GM19467 (cell line): Measurements from ENCODE around the gene ATG101.
A peak's percentile ranks its signal among the peaks of the same experiment; 100 is the strongest.

Experiments
- ATAC-seq: cut with Tn5 transposase; IDR thresholded peaks from one replicate; pipeline ENCODE4 v1.9.1; 2021; ENCODE audit warnings: mild to moderate bottlenecking, moderate library complexity; ENCODE audit not compliant: unreplicated experiment

The ATG101 gene

GRCh38 chr12:52041695-52042123, 28.1 kb upstream of the ATG101 start:
- ATAC-seq = no peak

GRCh38 chr12:52042706-52043385, 26.9 kb upstream of the ATG101 start:
- no peak for ATAC-seq

- ATAC-seq = no peak
These were observed 26.2 kb upstream of the ATG101 start for GRCh38 chr12:52043386-52044212.

- ATAC-seq = no peak
These were observed 25.3 kb upstream of the ATG101 start for GRCh38 chr12:52044292-52044983.

- no peak for ATAC-seq
These were observed 24.0 kb upstream of the ATG101 start for GRCh38 chr12:52045794-52046199.

- no peak for ATAC-seq
These were observed 22.9 kb upstream of the ATG101 start for GRCh38 chr12:52046859-52047258.

GRCh38 chr12:52049286-52049685, 20.5 kb upstream of the ATG101 start:
- no peak for ATAC-seq

- no peak for ATAC-seq
These were observed 20.1 kb upstream of the ATG101 start for GRCh38 chr12:52049688-52050087.

GRCh38 chr12:52050116-52050757, 19.5 kb upstream of the ATG101 start:
- no peak for ATAC-seq

- peak; percentile 77 for ATAC-seq
These were observed 18.8 kb upstream of the ATG101 start, which contains the start of gene NR4A1 for GRCh38 chr12:52050758-52051541. TSS of gene NR4A1 (plus strand) at chr12:52051442. CDS start at chr12:52054329, 2,887 bp downstream.

- no peak for ATAC-seq
These were observed 17.2 kb upstream of the ATG101 start for GRCh38 chr12:52052468-52053186.

- ATAC-seq = no peak
These were observed 16.1 kb upstream of the ATG101 start for GRCh38 chr12:52053536-52054209.

- ATAC-seq = no peak
These were observed 15.4 kb upstream of the ATG101 start for GRCh38 chr12:52054231-52054832.

GRCh38 chr12:52054833-52055730, 14.7 kb upstream of the ATG101 start:
- no peak for ATAC-seq

- ATAC-seq = no peak
These were observed 13.8 kb upstream of the ATG101 start for GRCh38 chr12:52055731-52056711.
